Activated T-helper 1 cell treated with anti-CD3 and anti-CD28 coated beads, Interleukin-12 subunit alpha, Interleukin-12 subunit beta, Interleukin-2, Interleukin-4 antibody, amounts not matched to agents 30 ng/mL and 10 ng/mL and 1 ng/mL, durations not matched to agents 14 hours and 24 hours and 36 hours (primary cell): ENCODE results near the gene AURKAIP1. TPM values are rescaled to one million over a fixed set of nuclear protein-coding genes. Genes with fewer than 3 reads are reported as not detected.

Experiments
- DNase-seq: peaks from one replicate; pipeline ENCODE4 v3.0.0; 2021; ENCODE audit warnings: low spot score
- H3K27ac Mint-ChIP-seq: one replicate; pipeline ENCODE4 v1.8.0; 2021; ENCODE audit warnings: mild to moderate bottlenecking, mixed read lengths
- H3K27me3 Mint-ChIP-seq: one replicate; pipeline ENCODE4 v1.8.0; 2022; ENCODE audit warnings: mild to moderate bottlenecking, moderate library complexity, mixed read lengths; ENCODE audit not compliant: insufficient read depth
- H3K36me3 Mint-ChIP-seq: one replicate; pipeline ENCODE4 v1.8.0; 2021; ENCODE audit warnings: low read depth, mixed read lengths
- H3K4me1 Mint-ChIP-seq: one replicate; pipeline ENCODE4 v1.8.0; 2021; ENCODE audit warnings: low read depth, mixed read lengths
- H3K4me3 Mint-ChIP-seq: one replicate; pipeline ENCODE4 v1.8.0; 2021; ENCODE audit warnings: mild to moderate bottlenecking, moderate library complexity, mixed read lengths
- H3K9me3 Mint-ChIP-seq: one replicate; pipeline ENCODE4 v1.8.0; 2021; ENCODE audit warnings: mixed read lengths
- intact Hi-C: fragments of 100-400 bp; cut with micrococcal nuclease; formaldehyde crosslinking; loops from one replicate; pipeline ENCODE4 v1.15.1; 2024
- total RNA-seq: library from RNA; stranded (reverse); gene quantifications from 2 replicates; pipeline ENCODE4 v1.2.3, GENCODE V29; 2022

Gene AURKAIP1
- total RNA-seq, 1 donor from 2014 or later = 148 TPM

- H3K4me1 Mint-ChIP-seq = peaks cover 41% of the 10 kb centered on the region
- peak overlapping the region; percentile 91 for H3K4me3 Mint-ChIP-seq
- no peak overlapping the region for H3K27ac Mint-ChIP-seq
- H3K27me3 Mint-ChIP-seq = no peaks in the 10 kb centered on the region
- intact Hi-C loops = no loop called here
- H3K9me3 Mint-ChIP-seq = no peaks in the 10 kb centered on the region
- H3K36me3 Mint-ChIP-seq = peaks cover 47% of the 10 kb centered on the region
- DNase-seq = no peak
These were observed 26.5 kb upstream of the AURKAIP1 start for GRCh38 chr1:1401457-1402010.

- H3K9me3 Mint-ChIP-seq = no peaks in the 10 kb centered on the region
- peaks cover 43% of the 10 kb centered on the region for H3K36me3 Mint-ChIP-seq
- H3K27ac Mint-ChIP-seq = peak overlapping the region; percentile 79
- H3K4me1 Mint-ChIP-seq = peaks cover 35% of the 10 kb centered on the region
- no peak for DNase-seq
- H3K4me3 Mint-ChIP-seq = peak overlapping the region; percentile 91
- no peaks in the 10 kb centered on the region for H3K27me3 Mint-ChIP-seq
- intact Hi-C loops = no loop called here
These were observed 25.8 kb upstream of the AURKAIP1 start for GRCh38 chr1:1400576-1401456.

GRCh38 chr1:1399872-1400575 lies 25.0 kb upstream of the AURKAIP1 start:
- H3K4me1 Mint-ChIP-seq = peaks cover 37% of the 10 kb centered on the region
- H3K9me3 Mint-ChIP-seq = no peaks in the 10 kb centered on the region
- H3K27me3 Mint-ChIP-seq = no peaks in the 10 kb centered on the region
- peak overlapping the region; percentile 79 for H3K27ac Mint-ChIP-seq
- DNase-seq = no peak
- peaks cover 44% of the 10 kb centered on the region for H3K36me3 Mint-ChIP-seq
- peak overlapping the region; percentile 91 for H3K4me3 Mint-ChIP-seq
- intact Hi-C loops = loop anchor here (1.0 to 5.0 kb wide), 8 partner anchors 7 to 325 kb away; partner anchors contain the start of genes ACAP3, ATAD3A, ATAD3B and AURKAIP1

DNA sequence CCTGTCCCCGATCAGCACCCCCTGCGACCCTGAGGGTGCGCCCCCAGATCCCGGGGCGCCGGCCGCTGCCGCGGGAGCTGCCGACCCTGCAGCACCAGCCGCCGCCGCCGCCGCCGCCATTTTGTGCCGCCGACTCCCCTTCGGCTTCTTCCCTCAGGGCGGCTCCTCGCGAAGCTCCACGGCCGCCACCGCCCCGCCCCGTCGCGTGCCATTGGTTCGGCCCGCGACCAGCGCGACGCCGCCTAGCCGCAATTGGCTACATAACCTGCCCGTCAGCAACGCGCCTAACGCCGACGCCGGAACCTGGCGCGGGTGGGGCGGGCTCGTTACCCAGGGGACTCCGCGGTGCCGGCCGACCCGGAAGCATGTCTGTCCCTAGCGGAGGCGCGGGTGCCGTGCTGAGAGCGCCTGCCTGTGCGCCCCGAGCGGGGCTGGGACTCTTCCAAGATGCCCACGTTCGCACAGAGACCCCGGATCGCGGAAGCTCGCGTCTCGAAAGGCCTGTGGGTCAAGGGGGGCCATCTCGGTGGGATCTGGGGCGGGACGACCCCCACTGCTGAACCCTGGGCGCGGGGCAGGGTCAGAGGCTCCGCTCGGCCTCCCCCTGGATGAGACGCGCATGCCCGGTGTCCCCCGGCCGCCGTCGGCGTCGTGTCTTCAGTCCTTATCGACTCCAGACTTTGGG lies 24.3 kb upstream of the AURKAIP1 start, which contains the start of gene CCNL2:
Gene CCNL2 (minus strand): TSS at position 149 of the 685 bp plus-strand sequence. CDS start 29 bp downstream, at position 120.
- peaks cover 37% of the 10 kb centered on the region for H3K4me1 Mint-ChIP-seq
- intact Hi-C loops = loop anchor here (1.0 to 5.0 kb wide), 8 partner anchors 8 to 325 kb away; partner anchors contain the start of genes ACAP3, ATAD3A, ATAD3B and AURKAIP1

DNA sequence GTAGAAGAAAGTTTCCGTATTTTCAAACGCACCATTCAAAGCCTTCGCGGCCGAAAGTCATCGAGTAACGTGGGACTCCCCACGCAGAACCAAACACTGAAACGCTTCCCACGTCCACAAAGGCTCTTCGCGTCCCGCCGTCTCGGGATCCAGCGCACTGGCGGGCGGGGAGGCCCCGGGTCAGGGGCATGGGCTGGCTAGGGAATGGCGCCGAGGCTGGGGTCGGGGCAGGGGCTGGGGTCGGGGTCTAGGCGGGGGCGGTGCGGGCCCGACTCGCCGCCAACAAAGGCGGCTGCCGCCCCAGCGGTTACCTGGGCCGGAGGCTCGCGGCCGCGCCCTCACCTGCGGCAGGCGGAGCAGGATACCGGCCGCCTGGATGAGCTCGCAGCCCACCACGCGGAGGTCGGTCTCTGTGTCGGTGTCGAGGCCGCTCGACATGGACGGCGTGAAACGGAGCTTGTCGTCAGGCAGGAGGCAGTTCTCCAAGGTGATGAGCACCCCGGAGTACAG lies 23.7 kb upstream of the AURKAIP1 start:
- Mint-ChIP-seq H3K9me3 (no peaks in the 10 kb centered on the region), H3K36me3 (peaks cover 48% of the 10 kb centered on the region), H3K27ac (peak overlapping the region; percentile 76), H3K27me3 (no peaks in the 10 kb centered on the region), H3K4me3 (peak overlapping the region; percentile 95), H3K4me1 (peaks cover 38% of the 10 kb centered on the region)
- no peak for DNase-seq
- intact Hi-C loops = loop anchor here (1.0 to 5.0 kb wide), 8 partner anchors 9 to 326 kb away; partner anchors contain the start of genes ACAP3, ATAD3A, ATAD3B and AURKAIP1

More for the DNA sequence above, 24.3 kb upstream of the AURKAIP1 start, which contains the start of gene CCNL2:
- peak; percentile 99 for DNase-seq
- Mint-ChIP-seq H3K27me3 (no peaks in the 10 kb centered on the region), H3K4me3 (peak within 1 kb of the TSS; percentile 95), H3K36me3 (peaks cover 45% of the 10 kb centered on the region), H3K9me3 (no peaks in the 10 kb centered on the region), H3K27ac (peak within 1 kb of the TSS; percentile 76)

GRCh38 chr1:1397839-1398523 lies 23.0 kb upstream of the AURKAIP1 start:
- Mint-ChIP-seq H3K27ac (peak overlapping the region; percentile 76), H3K4me3 (peak overlapping the region; percentile 95), H3K36me3 (peaks cover 50% of the 10 kb centered on the region), H3K27me3 (no peaks in the 10 kb centered on the region), H3K9me3 (no peaks in the 10 kb centered on the region), H3K4me1 (peaks cover 43% of the 10 kb centered on the region)
- DNase-seq = no peak
- intact Hi-C loops = loop anchor here (2.0 to 5.0 kb wide), 4 partner anchors 43 to 327 kb away; partner anchors contain the start of genes ACAP3, ATAD3B, CDK11A and PUSL1

DNA sequence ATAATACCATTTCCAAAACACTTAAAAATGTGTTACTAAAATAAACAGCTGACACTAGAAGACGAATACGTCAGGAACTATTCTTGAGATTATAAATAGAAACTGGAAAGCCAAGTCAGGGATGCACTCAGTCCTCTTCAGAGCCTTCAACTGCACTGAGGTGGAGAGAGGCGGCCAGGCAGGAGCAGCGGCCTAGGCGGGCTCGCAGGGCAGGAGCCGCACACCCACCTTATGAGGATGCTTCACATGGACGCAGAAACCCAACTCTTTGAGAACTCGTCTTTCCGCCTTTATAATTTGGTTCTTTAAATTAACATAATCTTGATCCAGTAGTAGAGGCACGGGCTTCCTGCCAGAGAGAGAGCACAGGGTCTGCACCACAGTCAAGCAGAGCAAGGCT lies 20.2 kb upstream of the AURKAIP1 start:
- H3K27ac Mint-ChIP-seq = no peak overlapping the region
- no peaks in the 10 kb centered on the region for H3K9me3 Mint-ChIP-seq
- peaks cover 59% of the 10 kb centered on the region for H3K36me3 Mint-ChIP-seq
- H3K4me1 Mint-ChIP-seq = peaks cover 25% of the 10 kb centered on the region
- no peak for DNase-seq
- peak overlapping the region; percentile 46 for H3K4me3 Mint-ChIP-seq
- no peaks in the 10 kb centered on the region for H3K27me3 Mint-ChIP-seq
- intact Hi-C loops = loop anchor here (5.0 kb wide), 1 partner anchor 88 kb away; the partner anchor contains the start of genes ACAP3 and PUSL1

DNA sequence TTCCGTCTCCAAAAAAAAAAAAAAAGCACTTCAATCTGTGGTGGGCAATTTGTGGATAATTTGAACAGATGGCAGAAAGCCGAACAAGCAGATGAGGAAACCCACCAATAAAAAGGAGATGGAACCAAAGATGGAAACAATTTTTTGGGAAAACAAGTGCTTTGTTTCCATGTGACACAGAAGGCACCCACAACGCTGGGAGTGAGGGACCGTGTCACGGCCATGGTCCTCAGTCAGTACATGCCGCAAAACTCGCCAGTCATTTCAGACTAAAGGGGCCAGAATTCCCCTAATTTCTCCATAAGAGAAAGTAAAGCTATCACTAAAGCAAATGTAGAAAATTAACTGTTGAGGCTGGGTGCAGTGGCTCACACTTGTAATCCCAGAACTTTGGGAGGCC lies 19.1 kb upstream of the AURKAIP1 start:
- DNase-seq = no peak
- Mint-ChIP-seq H3K9me3 (no peaks in the 10 kb centered on the region), H3K4me1 (peaks cover 22% of the 10 kb centered on the region), H3K4me3 (no peak overlapping the region), H3K36me3 (peaks cover 65% of the 10 kb centered on the region), H3K27ac (no peak overlapping the region), H3K27me3 (no peaks in the 10 kb centered on the region)
- intact Hi-C loops = no loop called here

- no peak overlapping the region for H3K27ac Mint-ChIP-seq
- peaks cover 22% of the 10 kb centered on the region for H3K4me1 Mint-ChIP-seq
- DNase-seq = no peak
- H3K4me3 Mint-ChIP-seq = no peak overlapping the region
- H3K27me3 Mint-ChIP-seq = no peaks in the 10 kb centered on the region
- peaks cover 68% of the 10 kb centered on the region for H3K36me3 Mint-ChIP-seq
- intact Hi-C loops = no loop called here
- H3K9me3 Mint-ChIP-seq = no peaks in the 10 kb centered on the region
These were observed 18.4 kb upstream of the AURKAIP1 start for GRCh38 chr1:1393428-1393827.

GRCh38 chr1:1393014-1393413 lies 18.0 kb upstream of the AURKAIP1 start:
- no peaks in the 10 kb centered on the region for H3K27me3 Mint-ChIP-seq
- intact Hi-C loops = no loop called here
- peaks cover 68% of the 10 kb centered on the region for H3K36me3 Mint-ChIP-seq
- no peak overlapping the region for H3K27ac Mint-ChIP-seq
- DNase-seq = no peak
- no peak overlapping the region for H3K4me3 Mint-ChIP-seq
- peaks cover 19% of the 10 kb centered on the region for H3K4me1 Mint-ChIP-seq
- H3K9me3 Mint-ChIP-seq = no peaks in the 10 kb centered on the region

- H3K4me1 Mint-ChIP-seq = peaks cover 14% of the 10 kb centered on the region
- H3K36me3 Mint-ChIP-seq = peaks cover 74% of the 10 kb centered on the region
- H3K4me3 Mint-ChIP-seq = no peak overlapping the region
These were observed 16.2 kb upstream of the AURKAIP1 start for GRCh38 chr1:1391225-1391624.

More at GRCh38 chr1:1391225-1391624, 16.2 kb upstream of the AURKAIP1 start:
- no peak for DNase-seq
- H3K27ac Mint-ChIP-seq = no peak overlapping the region
- H3K27me3 Mint-ChIP-seq = no peaks in the 10 kb centered on the region
- intact Hi-C loops = no loop called here
- H3K9me3 Mint-ChIP-seq = no peaks in the 10 kb centered on the region
